ENCODE measurements around the gene PFKP.
A peak's percentile ranks its signal among the peaks of the same experiment; 100 is the strongest.
"Not testable (repeated sequence)": the region's sequence is repeated elsewhere in the genome, so short reads cannot be mapped to it uniquely, and the experiment has no call there.

Gene PFKP

GRCh38 chr10:3047596-3047995, 19.8 kb upstream of the PFKP start:
- no peak for DNase-seq

GRCh38 chr10:3048119-3049019, 19.0 kb upstream of the PFKP start:
- DNase-seq, result peak; percentile 77

GRCh38 chr10:3051692-3052091, 15.7 kb upstream of the PFKP start:
- no peak for DNase-seq

- DNase-seq, result no peak
These were observed 14.2 kb upstream of the PFKP start for GRCh38 chr10:3053155-3053554.

GRCh38 chr10:3054183-3054850, 13.0 kb upstream of the PFKP start:
- DNase-seq, result peak; percentile 45

- DNase-seq, result no peak
These were observed 12.5 kb upstream of the PFKP start for GRCh38 chr10:3054851-3055199.

GRCh38 chr10:3056280-3057037, 10.9 kb upstream of the PFKP start:
- DNase-seq, result peak; percentile 40

- DNase-seq, result no peak
These were observed 9.4 kb upstream of the PFKP start for GRCh38 chr10:3057946-3058345.

- DNase-seq, result no peak
These were observed 7.4 kb upstream of the PFKP start for GRCh38 chr10:3059974-3060373.

- no peak for DNase-seq
These were observed 6.9 kb upstream of the PFKP start for GRCh38 chr10:3060481-3060889.

- DNase-seq, result not testable (repeated sequence)
These were observed 5.9 kb upstream of the PFKP start for GRCh38 chr10:3061323-3061898.

- DNase-seq, result no peak
These were observed 4.7 kb upstream of the PFKP start for GRCh38 chr10:3062502-3063186.

- no peak for DNase-seq
These were observed 2.9 kb upstream of the PFKP start for GRCh38 chr10:3064423-3064822.

GRCh38 chr10:3065622-3066021, 1.7 kb upstream of the PFKP start:
- no peak for DNase-seq

- no peak for DNase-seq
These were observed 831 bp upstream of the PFKP start for GRCh38 chr10:3066317-3067117.

GRCh38 chr10:3067859-3068179, 471 bp downstream of the PFKP start:
- DNase-seq, result no peak

GRCh38 chr10:3068201-3068967, 1.0 kb downstream of the PFKP start:
- DNase-seq, result peak; percentile 66

GRCh38 chr10:3068968-3069737, 1.8 kb downstream of the PFKP start:
- peak; percentile 42 for DNase-seq

- DNase-seq, result no peak
These were observed 2.5 kb downstream of the PFKP start for GRCh38 chr10:3069876-3070275.

All from fibroblast of skin of back (primary cell).